HG03159 (cell line): ENCODE results near the gene ADAMTS18.
A peak's percentile ranks its signal among the peaks of the same experiment; 100 is the strongest.

Source experiments
- ATAC-seq: cut with Tn5 transposase; IDR thresholded peaks from one replicate; pipeline ENCODE4 v1.9.1; 2021; ENCODE audit warnings: mild to moderate bottlenecking, moderate library complexity; ENCODE audit not compliant: unreplicated experiment

ADAMTS18 gene

GRCh38 chr16:77331043-77331442 is 103.8 kb downstream of the ADAMTS18 start:
- no peak for ATAC-seq

GRCh38 chr16:77330332-77331042 is 104.3 kb downstream of the ADAMTS18 start:
- no peak for ATAC-seq

- no peak for ATAC-seq
These were observed 106.1 kb downstream of the ADAMTS18 start for GRCh38 chr16:77328768-77329167.

GRCh38 chr16:77328274-77328673 is 106.6 kb downstream of the ADAMTS18 start:
- ATAC-seq: no peak

- ATAC-seq: no peak
These were observed 107.1 kb downstream of the ADAMTS18 start for GRCh38 chr16:77327717-77328116.

GRCh38 chr16:77324729-77325128 is 110.1 kb downstream of the ADAMTS18 start:
- no peak for ATAC-seq

DNA sequence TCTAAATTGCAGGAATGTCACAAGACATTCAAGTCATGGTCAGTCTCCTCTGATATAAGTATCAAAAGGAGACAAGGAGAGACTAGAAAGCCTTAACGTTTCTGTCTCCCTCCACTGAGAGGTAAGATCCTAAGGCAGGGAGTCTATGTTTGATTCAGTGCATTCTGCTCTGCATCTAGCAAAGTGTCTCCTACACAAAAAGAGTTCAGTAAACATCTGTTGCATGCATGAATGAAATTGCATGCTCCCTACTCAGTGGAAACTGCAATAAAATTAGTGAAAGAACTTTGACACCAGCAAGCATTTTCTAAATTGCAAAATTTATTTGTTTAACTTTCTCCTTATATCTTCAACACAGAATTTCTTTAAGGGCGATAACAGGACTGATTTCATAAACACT is 111.1 kb downstream of the ADAMTS18 start:
- no peak for ATAC-seq

GRCh38 chr16:77322757-77323156 is 112.1 kb downstream of the ADAMTS18 start:
- no peak for ATAC-seq

- ATAC-seq: no peak
These were observed 117.8 kb downstream of the ADAMTS18 start for GRCh38 chr16:77317059-77317458.

DNA sequence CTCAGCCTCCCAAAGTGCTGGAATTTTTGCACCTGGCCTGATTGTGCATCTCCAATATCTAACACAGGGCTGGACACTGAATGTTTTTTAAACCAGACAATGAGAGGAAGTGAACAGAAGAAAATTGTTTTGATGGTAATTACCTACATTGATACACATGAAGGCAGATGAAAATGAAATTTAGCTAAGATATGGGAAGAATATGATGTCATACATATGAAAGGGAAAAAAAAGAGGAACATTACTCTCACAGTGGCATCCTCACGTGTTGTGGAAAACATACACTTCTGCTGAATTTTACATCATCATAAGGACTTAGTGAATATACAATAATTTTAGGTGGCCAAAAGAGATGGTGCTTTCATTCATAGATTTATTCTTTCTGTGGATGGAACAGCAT is 124.0 kb downstream of the ADAMTS18 start:
- no peak for ATAC-seq

- ATAC-seq: no peak
These were observed 126.7 kb downstream of the ADAMTS18 start for GRCh38 chr16:77308163-77308561.

DNA sequence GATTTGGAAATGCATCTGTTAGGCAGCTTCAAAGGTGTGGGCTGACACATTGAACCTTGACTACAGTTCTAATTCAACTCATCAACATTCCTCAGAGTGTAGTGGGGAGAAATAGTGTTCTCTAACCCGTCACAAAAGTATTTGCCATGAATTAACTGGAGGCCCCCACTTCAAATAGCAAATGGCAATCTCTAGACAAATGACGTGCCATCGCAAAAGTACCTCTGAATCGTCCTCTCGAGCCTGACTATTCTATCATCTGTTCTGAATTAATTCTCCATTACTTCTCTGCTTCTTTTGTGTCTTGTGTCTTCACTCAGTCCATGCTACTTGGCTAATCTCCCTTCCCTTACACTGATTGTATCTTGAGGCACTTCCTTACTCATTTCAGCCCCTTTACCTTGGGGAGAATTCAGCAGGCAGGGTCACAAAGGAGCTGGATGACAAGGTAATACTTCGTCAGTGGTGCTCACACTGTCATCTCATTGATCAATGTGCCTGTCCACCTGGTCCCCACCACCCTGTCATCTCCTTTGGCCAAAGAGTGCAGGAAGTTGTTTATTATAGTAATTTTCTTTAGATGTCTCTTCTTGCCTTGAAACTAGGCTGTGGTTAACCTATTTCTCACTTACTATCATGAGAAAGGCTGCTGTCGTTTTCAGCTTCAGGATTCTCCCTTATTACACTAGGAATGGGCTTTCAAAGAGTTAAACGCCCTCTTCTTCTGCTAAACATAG is 127.2 kb downstream of the ADAMTS18 start:
- ATAC-seq: no peak

DNA sequence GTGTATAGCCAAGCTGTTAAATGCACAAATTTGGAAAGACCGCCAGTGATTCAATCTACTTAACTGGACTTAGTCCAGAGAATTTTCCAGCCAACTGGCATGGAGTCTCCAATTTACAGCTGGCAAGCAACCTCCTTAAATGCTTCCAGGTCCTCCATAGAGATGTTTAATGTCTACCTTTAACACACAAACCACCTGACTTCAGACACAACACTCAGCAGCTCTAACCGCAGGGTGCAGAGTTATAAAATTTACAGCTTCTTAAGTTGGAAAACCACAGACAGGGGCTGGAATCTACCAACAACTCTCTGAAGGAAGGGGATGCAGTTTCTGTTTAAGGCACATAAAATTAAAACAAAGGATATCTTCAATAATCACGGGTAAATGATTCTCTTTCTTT is 128.8 kb downstream of the ADAMTS18 start:
- ATAC-seq: no peak

GRCh38 chr16:77304877-77305276 is 130.0 kb downstream of the ADAMTS18 start:
- no peak for ATAC-seq

DNA sequence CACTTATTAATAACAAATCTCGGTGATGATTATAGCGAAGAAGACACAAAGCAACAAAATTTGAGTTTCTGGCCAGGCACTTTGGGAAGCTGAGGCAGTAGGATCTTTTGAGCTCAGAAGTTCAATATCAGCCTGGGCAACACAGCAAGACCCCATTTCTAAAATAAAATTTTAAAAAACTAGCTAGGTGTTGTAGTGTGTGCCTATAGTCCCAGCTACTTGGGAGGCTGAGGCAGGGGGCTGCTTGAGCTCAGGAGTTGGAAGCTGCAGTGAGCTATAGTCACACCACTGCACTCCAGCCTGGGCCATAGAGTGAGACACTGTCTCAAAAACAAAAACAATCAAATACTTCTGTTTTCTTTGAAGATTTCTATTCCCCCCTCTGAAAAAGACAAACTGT is 130.7 kb downstream of the ADAMTS18 start:
- no peak for ATAC-seq

DNA sequence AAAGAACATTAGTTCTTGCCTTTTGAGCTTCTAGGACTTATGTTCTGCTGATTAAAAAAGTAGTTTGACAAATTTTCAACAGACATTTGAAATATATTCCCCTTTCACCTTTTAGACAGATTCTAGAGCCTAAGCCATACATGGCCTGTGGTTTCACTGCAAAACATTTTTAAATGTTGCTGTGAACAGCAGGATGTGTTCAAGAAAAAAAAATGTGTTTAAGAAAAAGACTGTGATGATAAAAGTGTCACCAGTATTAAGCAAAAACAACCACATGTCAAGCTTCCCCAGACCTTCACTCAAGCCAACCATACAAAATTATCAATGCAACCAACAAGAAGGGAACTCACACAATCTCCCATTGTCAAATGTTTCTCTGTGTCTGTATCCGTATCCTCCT is 132.2 kb downstream of the ADAMTS18 start:
- no peak for ATAC-seq

- no peak for ATAC-seq
These were observed 132.6 kb downstream of the ADAMTS18 start for GRCh38 chr16:77302249-77302648.

GRCh38 chr16:77300256-77300655 is 134.6 kb downstream of the ADAMTS18 start:
- no peak for ATAC-seq

DNA sequence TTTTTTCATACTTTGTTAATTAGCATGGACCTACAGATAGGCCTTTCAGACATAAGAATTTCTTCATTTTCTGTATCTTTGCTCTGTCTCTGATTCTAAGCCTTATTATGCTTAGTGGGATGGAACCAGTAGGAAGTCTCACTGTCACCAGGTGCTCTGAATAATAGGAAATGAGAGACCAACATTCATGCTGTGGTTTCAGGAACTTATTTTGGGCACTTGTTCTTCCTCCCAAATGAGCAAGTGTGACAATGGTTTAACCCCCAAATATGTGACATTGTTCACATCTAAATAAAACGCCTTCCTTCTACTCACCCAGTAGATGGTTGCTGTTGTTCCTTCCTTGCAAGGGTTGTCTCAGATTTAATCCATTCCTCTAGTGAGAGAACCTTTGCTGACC is 135.4 kb downstream of the ADAMTS18 start:
- peak; percentile 56 for ATAC-seq

- no peak for ATAC-seq
These were observed 136.1 kb downstream of the ADAMTS18 start for GRCh38 chr16:77298418-77299360.

DNA sequence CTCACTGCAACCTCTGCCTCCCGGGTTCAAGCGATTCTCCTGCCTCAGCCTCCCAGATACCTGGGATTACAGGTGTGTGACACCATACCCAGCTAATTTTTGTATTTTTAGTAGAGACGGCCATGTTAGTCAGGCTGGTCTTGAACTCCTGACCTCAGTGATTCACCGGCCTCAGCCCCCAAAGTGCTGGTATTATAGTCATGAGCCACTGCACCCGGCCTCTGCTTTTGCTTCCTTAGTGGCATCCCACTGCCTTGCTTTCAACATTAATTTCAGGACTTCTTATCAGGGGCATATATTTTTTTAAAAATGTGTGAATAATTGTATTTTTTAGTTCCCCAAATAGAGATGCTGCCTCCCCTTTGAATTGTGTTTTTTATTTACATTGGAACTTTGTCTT is 136.8 kb downstream of the ADAMTS18 start:
- no peak for ATAC-seq
